H1 (cell line): Measurements from ENCODE around the gene CMSS1. TPM values are rescaled to one million over a fixed set of nuclear protein-coding genes. Genes with fewer than 3 reads are reported as not detected.

Experiments used
- CTCF ChIA-PET: fragments of 300-600 bp; sonication (Branson Sonifier 250); formaldehyde crosslinking; loops from one replicate; lab custom pipeline; 2021; ENCODE audit not compliant: partially characterized antibody; lab: Charles Lee
- POLR2A ChIA-PET: fragments of 300-600 bp; sonication (Branson Sonifier 250); formaldehyde crosslinking; loops from one replicate; lab custom pipeline; 2021; ENCODE audit warnings: inconsistent platforms; ENCODE audit not compliant: partially characterized antibody; lab: Charles Lee
- DNase-seq, 2 experiments: peaks; one replicate each; pipeline versions ENCODE4 v3.0.0 to v3.0.0-alpha.2; 2010 to 2022; ENCODE audit warnings: low spot score in 2 of 2, low read depth in 1 of 2, mixed read lengths in 1 of 2
- FAIRE-seq: peaks from 2 replicates; lab custom pipeline; 2011; peaks lifted over from hg19 to GRCh38; lab: Jason Lieb, UNC
- H2AFZ ChIP-seq: 2 replicates; pipeline ENCODE4 v1.8.1; 2012; ENCODE audit warnings: low read length, inconsistent platforms
- H2AK5ac ChIP-seq: 2 replicates; pipeline ENCODE4 v1.6.1; 2013; ENCODE audit warnings: low read depth, low read length
- H2BK120ac ChIP-seq: replicated peaks from 2 replicates; pipeline ENCODE3; 2013; ENCODE audit warnings: low read depth, low read length, inconsistent platforms
- H2BK12ac ChIP-seq: 2 replicates; pipeline ENCODE4 v1.6.1; 2013; ENCODE audit warnings: low read depth, low read length
- H2BK15ac ChIP-seq: 2 replicates; pipeline ENCODE4 v1.6.1; 2013; ENCODE audit warnings: low read length
- H2BK20ac ChIP-seq: 2 replicates; pipeline ENCODE4 v1.6.1; 2013; ENCODE audit warnings: low read length
- H2BK5ac ChIP-seq: 2 replicates; pipeline ENCODE4 v1.6.1; 2013; ENCODE audit warnings: low read depth, low read length
- H3K14ac ChIP-seq: 2 replicates; pipeline ENCODE4 v1.6.1; 2013; ENCODE audit warnings: inconsistent platforms; ENCODE audit not compliant: insufficient read length
- H3K18ac ChIP-seq: 2 replicates; pipeline ENCODE4 v1.6.1; 2013; ENCODE audit warnings: low read length; ENCODE audit errors: extremely low read depth
- H3K23ac ChIP-seq: 2 replicates; pipeline ENCODE4 v1.6.1; 2013; ENCODE audit warnings: inconsistent platforms; ENCODE audit not compliant: insufficient read length
- H3K23me2 ChIP-seq: 2 replicates; pipeline ENCODE4 v1.6.1; 2013; ENCODE audit warnings: low read depth, low read length
- H3K27ac ChIP-seq: 2 replicates; pipeline ENCODE4 v1.6.1; 2011; ENCODE audit warnings: low read depth, low read length, inconsistent platforms
- H3K27me3 ChIP-seq, 4 experiments: replicated peaks in 1 of 4; 1 replicate in 1 of 4; 2 replicates in 3 of 4; pipeline versions ENCODE4 v1.6.1 to v1.8.1; 2011 to 2013; ENCODE audit warnings: low read length in 3 of 4, mild to moderate bottlenecking in 3 of 4, inconsistent platforms in 2 of 4, mixed read lengths in 2 of 4, moderate library complexity in 1 of 4; ENCODE audit not compliant: control insufficient read depth in 3 of 4, insufficient read depth in 3 of 4; ENCODE audit errors: extremely low read depth in 1 of 4
- H3K36me3 ChIP-seq, 4 experiments: 2 replicates each; pipeline versions ENCODE4 v1.6.1 to v1.8.1; 2011 to 2013; ENCODE audit warnings: mild to moderate bottlenecking in 4 of 4, low read length in 3 of 4, moderate library complexity in 2 of 4, control low read depth in 1 of 4, inconsistent platforms in 1 of 4; ENCODE audit not compliant: insufficient read depth in 4 of 4, control insufficient read depth in 2 of 4
- H3K4ac ChIP-seq: replicated peaks from 2 replicates; pipeline ENCODE3; 2013; ENCODE audit warnings: low read length, low read depth, mixed read lengths, inconsistent platforms; ENCODE audit not compliant: insufficient read length
- H3K4me1 ChIP-seq, 4 experiments: replicated peaks in 1 of 4; 1 replicate in 1 of 4; 2 replicates in 3 of 4; pipeline versions ENCODE4 v1.6.1 to v1.8.1; 2011 to 2013; ENCODE audit warnings: low read length in 3 of 4, inconsistent platforms in 2 of 4, mixed read lengths in 1 of 4; ENCODE audit not compliant: insufficient read depth in 4 of 4, control insufficient read depth in 3 of 4
- H3K4me2 ChIP-seq, 2 experiments: 2 replicates each; pipeline versions ENCODE4 v1.6.1 to v1.8.1; 2011 to 2013; ENCODE audit warnings: low read depth in 2 of 2, low read length in 2 of 2, control low read depth in 1 of 2, inconsistent platforms in 1 of 2, mild to moderate bottlenecking in 1 of 2; ENCODE audit not compliant: insufficient read depth in 1 of 2
- H3K4me3 ChIP-seq, 4 experiments: fragments of 200-600, 300-600 bp in 1 of 4; sonication (generic), shearing (Covaris generic), sonication (Bioruptor Twin) in 1 of 4; 2 replicates each; pipeline versions ENCODE4 v1.5.1 to v1.8.1; 2011 to 2016; ENCODE audit warnings: low read length in 4 of 4, low read depth in 3 of 4, control low read depth in 2 of 4, inconsistent platforms in 2 of 4, mild to moderate bottlenecking in 2 of 4, mixed read lengths in 1 of 4, moderate library complexity in 1 of 4; ENCODE audit not compliant: insufficient read depth in 2 of 4; ENCODE audit errors: extremely low read depth in 1 of 4
- H3K56ac ChIP-seq: replicated peaks from 2 replicates; pipeline ENCODE3; 2013; ENCODE audit warnings: low read depth, mild to moderate bottlenecking, mixed read lengths, low read length, inconsistent platforms; ENCODE audit not compliant: insufficient read length
- H3K79me1 ChIP-seq: 2 replicates; pipeline ENCODE4 v1.6.1; 2013; ENCODE audit warnings: low read depth, low read length, control low read depth
- H3K79me2 ChIP-seq, 2 experiments: 2 replicates each; pipeline versions ENCODE4 v1.6.1 to v1.8.1; 2012 to 2013; ENCODE audit warnings: low read length in 2 of 2, mild to moderate bottlenecking in 2 of 2, inconsistent platforms in 1 of 2; ENCODE audit not compliant: insufficient read depth in 2 of 2, control insufficient read depth in 1 of 2
- H3K9ac ChIP-seq, 4 experiments: replicated peaks in 1 of 4; 1 replicate in 1 of 4; 2 replicates in 3 of 4; pipeline versions ENCODE4 v1.6.1 to v1.8.1; 2011 to 2013; ENCODE audit warnings: low read depth in 3 of 4, low read length in 3 of 4, control low read depth in 2 of 4, mild to moderate bottlenecking in 2 of 4, moderate library complexity in 2 of 4, inconsistent platforms in 1 of 4; ENCODE audit errors: extremely low read depth in 1 of 4
- H3K9me3 ChIP-seq, 2 experiments: 2 replicates each; pipeline versions ENCODE4 v1.6.1 to v1.8.1; 2012 to 2013; ENCODE audit warnings: mild to moderate bottlenecking in 2 of 2, moderate library complexity in 2 of 2, control low read depth in 1 of 2, inconsistent platforms in 1 of 2, low read depth in 1 of 2, low read length in 1 of 2, mixed read lengths in 1 of 2; ENCODE audit not compliant: insufficient read depth in 2 of 2
- H4K20me1 ChIP-seq, 2 experiments: replicated peaks in 1 of 2; 2 replicates each; pipeline versions ENCODE3 to v1.8.1; 2011 to 2013; ENCODE audit warnings: inconsistent platforms in 2 of 2, low read length in 2 of 2, mild to moderate bottlenecking in 1 of 2; ENCODE audit not compliant: insufficient read depth in 2 of 2, control insufficient read depth in 1 of 2
- H4K5ac ChIP-seq: 2 replicates; pipeline ENCODE4 v1.6.1; 2013; ENCODE audit warnings: low read length, low read depth, mixed read lengths, inconsistent platforms; ENCODE audit not compliant: insufficient read length
- H4K8ac ChIP-seq: 2 replicates; pipeline ENCODE4 v1.8.0; 2013; ENCODE audit warnings: mild to moderate bottlenecking, moderate library complexity, low read length, inconsistent platforms; ENCODE audit not compliant: insufficient read depth; ENCODE audit errors: extremely low read depth
- H4K91ac ChIP-seq: replicated peaks from 2 replicates; pipeline ENCODE3; 2013; ENCODE audit warnings: low read length, mixed read lengths, inconsistent platforms; ENCODE audit not compliant: insufficient read length
- JUN ChIP-seq: IDR thresholded peaks from 2 replicates; pipeline ENCODE4 v1.6.1; 2011; ENCODE audit warnings: low read depth, mild to moderate bottlenecking, improper control_type of control experiment, low read length
- SP1 ChIP-seq: IDR thresholded peaks from 2 replicates; pipeline ENCODE4 v1.6.1; 2011; ENCODE audit warnings: low read depth, low read length
- WGBS, 2 experiments: shearing (Covaris generic) in 1 of 2; methylation state at CpG; one replicate each; pipeline versions ENCODE4 v1.1.6 to v1.1.7; 2013 to 2015; ENCODE audit warnings: low lambda C conversion rate in 2 of 2, mixed read lengths in 2 of 2, inconsistent platforms in 1 of 2, low coverage in 1 of 2, missing lambda C conversion rate in 1 of 2; ENCODE audit not compliant: insufficient replicate concordance in 2 of 2, insufficient coverage in 1 of 2, insufficient read length in 1 of 2; ENCODE audit errors: extremely low coverage in 1 of 2, missing lambda C conversion rate in 1 of 2; 5-methylcytosine and 5-hydroxymethylcytosine counted together
- polyA plus RNA-seq, 7 experiments: library from polyadenylated mRNA; depleted of rRNA in 3 of 7; stranded (reverse) in 5 of 7; unstranded in 2 of 7; fragments of >200 nt in 5 of 7; fragments of 200-250 nt in 2 of 7; gene quantifications; 1 replicate in 5 of 7; 2 replicates in 1 of 7; 4 replicates in 1 of 7; pipeline versions ENCODE4 v1.2.1 to v1.2.3, GENCODE V29; 2011 to 2013; ENCODE audit warnings: missing spikeins in 2 of 7, mixed read lengths in 2 of 7
- total RNA-seq: library from RNA; stranded (reverse); fragmentation: NEBNext Ultra II Directional; extraction: Animal tissue kit (Norgen Biotek cat#: 25700); gene quantifications from 2 replicates; pipeline ENCODE4 v1.2.1, GENCODE V29; 2021

Gene CMSS1
- total and polyA plus RNA-seq, 2 of the 8 experiments (the other 6 are each of a cell fraction or from before 2014, with no cell fraction given) = 15.2 to 75.1 TPM

DNA sequence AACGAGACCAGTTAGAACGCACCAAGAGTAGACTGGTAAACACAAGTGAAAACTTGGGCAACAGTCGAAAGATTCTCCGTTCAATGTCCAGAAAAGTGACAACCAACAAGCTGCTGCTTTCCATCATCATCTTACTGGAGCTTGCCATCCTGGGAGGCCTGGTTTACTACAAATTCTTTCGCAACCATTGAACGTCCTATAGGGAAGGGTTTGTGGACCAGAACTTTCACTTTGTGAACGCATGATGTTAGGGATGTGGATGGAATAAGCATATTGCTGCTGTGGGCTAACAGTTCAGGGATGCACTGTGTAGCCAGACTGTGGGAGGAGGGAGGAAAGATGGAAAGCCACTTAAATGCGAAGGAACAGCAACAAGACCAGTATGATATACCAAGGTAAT, 408.2 kb downstream of the CMSS1 start:
- Histone ChIP-seq H3K36me3 (no peaks in the 10 kb centered on the region), H3K27me3 (no peaks in the 10 kb centered on the region), H4K8ac (no peak overlapping the region), H2AFZ (no peak overlapping the region), H3K4me1 (no peaks in the 10 kb centered on the region), H3K4ac (no peak overlapping the region), H3K4me2 (no peak overlapping the region), H3K79me2 (no peaks in the 10 kb centered on the region), H3K23ac (no peak overlapping the region), H3K23me2 (no peaks in the 10 kb centered on the region), H3K9ac (no peak overlapping the region), H3K4me3 (no peak overlapping the region), H3K14ac (no peak overlapping the region), H3K9me3 (no peaks in the 10 kb centered on the region; a peak in 1 of 4 replicates), H4K20me1 (no peaks in the 10 kb centered on the region), H2BK120ac (no peak overlapping the region), H3K27ac (no peak overlapping the region), H2BK12ac (no peak overlapping the region), H2BK15ac (no peak overlapping the region), H4K5ac (no peak overlapping the region), H2BK5ac (no peak overlapping the region), H3K18ac (no peak overlapping the region), H3K79me1 (no peaks in the 10 kb centered on the region), H3K56ac (no peak overlapping the region), H4K91ac (no peak overlapping the region), H2BK20ac (no peak overlapping the region), H2AK5ac (no peak overlapping the region)
- FAIRE-seq = no peak
- POLR2A ChIA-PET = no interaction called here
- WGBS, 2 experiments = 88% methylated on average over 8 of the region's 8 CpGs; no CpG with 5 or more reads in 1 of the 2 experiments
- CTCF ChIA-PET = interaction anchor here (0.7 to 0.9 kb wide), 4 partner anchors 11 to 311 kb away, joined by 3 to 4 read pairs (median 4); no protein-coding TSS in a partner anchor
- no peak for DNase-seq
- TF ChIP-seq JUN (no peak), SP1 (no peak)
